Measurements from ENCODE around the gene CDT1.

DNA sequence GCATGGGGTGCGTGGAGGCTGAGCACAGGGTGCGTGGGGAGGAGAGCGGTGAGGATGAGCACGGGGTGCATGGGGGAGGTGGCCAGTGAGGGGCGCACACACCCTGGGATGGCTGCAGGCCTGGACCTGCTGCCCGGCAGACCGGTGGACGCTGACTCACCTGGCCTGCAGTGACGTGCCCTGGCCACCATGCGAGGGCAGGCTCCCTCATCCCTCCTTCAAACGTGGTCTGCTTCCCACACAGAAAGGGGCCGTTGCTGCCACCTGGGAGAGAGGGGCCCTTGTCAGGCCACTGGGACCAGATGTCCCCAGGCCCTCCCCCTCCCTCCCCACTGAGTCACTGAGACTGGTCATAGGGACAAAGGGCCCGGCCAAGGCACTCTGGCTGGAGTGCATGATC, 28.2 kb downstream of the CDT1 start:
- no peak for TF ChIP-seq POLR2A (IDR thresholded peaks at IDR 0.05; ENCODE audit: low read depth)
- TF ChIP-seq CTCF (IDR thresholded peaks at IDR 0.05): no peak
- TF ChIP-seq EP300 (IDR thresholded peaks at IDR 0.05): no peak

Data from esophagus muscularis mucosa (tissue), 4 donors.